ENCODE results near the gene SORCS1.

Gene SORCS1

DNA sequence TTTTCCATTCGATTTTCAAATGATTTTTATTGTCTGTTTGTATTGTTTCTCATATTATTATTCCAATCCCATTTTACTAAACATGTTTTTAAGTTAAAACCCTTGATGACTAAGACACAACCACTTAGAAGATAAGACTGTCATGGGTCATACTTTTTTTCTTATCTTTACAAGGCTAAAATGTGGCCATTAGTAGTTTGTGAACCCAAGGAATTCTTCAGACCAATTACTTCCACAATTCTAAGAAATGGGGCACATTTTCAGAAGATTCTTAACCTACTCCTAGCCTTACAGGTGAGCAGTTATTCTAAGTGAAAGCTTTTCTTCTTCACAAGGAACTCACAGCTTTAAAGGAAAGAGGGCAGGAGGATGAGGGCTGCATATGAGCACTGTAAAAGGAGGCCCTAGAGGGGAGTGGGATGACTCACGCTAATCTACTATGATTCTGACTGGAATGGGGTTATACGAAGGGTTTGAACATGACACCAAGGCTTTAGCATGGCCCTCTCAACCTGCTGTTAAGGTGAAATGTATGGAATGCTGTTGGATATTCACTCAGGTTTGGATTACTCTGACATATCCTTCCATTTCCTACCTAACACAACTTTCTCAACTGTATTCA is 81.0 kb downstream of the SORCS1 start:
- H3K9me3 Mint-ChIP-seq, result no peaks in the 10 kb centered on the region
- no peak overlapping the region for H3K27ac Mint-ChIP-seq
- H3K4me1 Mint-ChIP-seq, result no peaks in the 10 kb centered on the region

DNA sequence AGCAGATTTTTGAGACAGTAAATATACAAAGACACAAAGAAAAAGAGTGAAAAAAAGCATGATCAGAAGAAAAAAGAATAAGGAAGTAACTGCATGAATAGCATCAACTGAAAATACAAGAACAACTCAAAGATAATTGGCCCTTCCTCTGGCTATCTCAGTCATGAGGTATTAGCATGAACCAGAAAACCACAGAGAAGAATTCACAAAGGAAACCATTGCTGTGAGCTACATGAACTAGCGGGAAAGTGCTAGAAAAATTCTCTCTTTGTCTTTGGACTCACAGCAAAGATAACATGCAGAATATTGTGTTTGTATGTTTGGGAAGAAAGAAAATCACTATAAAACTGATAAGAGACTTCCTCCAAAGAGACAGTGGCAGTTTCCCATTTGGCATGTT is 82.9 kb downstream of the SORCS1 start:
- ATAC-seq, result no peak
- no peaks in the 10 kb centered on the region for H3K4me1 Mint-ChIP-seq
- no peak overlapping the region for H3K27ac Mint-ChIP-seq
- H3K36me3 Mint-ChIP-seq, result no peaks in the 10 kb centered on the region
- H3K9me3 Mint-ChIP-seq, result no peaks in the 10 kb centered on the region
- peaks cover 6% of the 10 kb centered on the region for H3K27me3 Mint-ChIP-seq
- no peak overlapping the region for H3K4me3 Mint-ChIP-seq

More for the DNA sequence above, 81.0 kb downstream of the SORCS1 start:
- no peaks in the 10 kb centered on the region for H3K27me3 Mint-ChIP-seq
- H3K4me3 Mint-ChIP-seq, result no peak overlapping the region
- ATAC-seq, result no peak
- no peaks in the 10 kb centered on the region for H3K36me3 Mint-ChIP-seq

- peaks cover 6% of the 10 kb centered on the region for H3K27me3 Mint-ChIP-seq
- no peak for ATAC-seq
- peaks cover 4% of the 10 kb centered on the region for H3K9me3 Mint-ChIP-seq
- H3K27ac Mint-ChIP-seq, result no peak overlapping the region
- H3K4me3 Mint-ChIP-seq, result no peak overlapping the region
- no peaks in the 10 kb centered on the region for H3K36me3 Mint-ChIP-seq
- H3K4me1 Mint-ChIP-seq, result no peaks in the 10 kb centered on the region
Measured at GRCh38 chr10:107075117-107075516, 89.4 kb downstream of the SORCS1 start.

- no peak for ATAC-seq
- H3K27ac Mint-ChIP-seq, result no peak overlapping the region
- H3K36me3 Mint-ChIP-seq, result no peaks in the 10 kb centered on the region
- peaks cover 4% of the 10 kb centered on the region for H3K9me3 Mint-ChIP-seq
- no peaks in the 10 kb centered on the region for H3K4me1 Mint-ChIP-seq
- H3K4me3 Mint-ChIP-seq, result no peak overlapping the region
- H3K27me3 Mint-ChIP-seq, result peaks cover 6% of the 10 kb centered on the region
Measured at GRCh38 chr10:107072786-107073185, 91.7 kb downstream of the SORCS1 start.

DNA sequence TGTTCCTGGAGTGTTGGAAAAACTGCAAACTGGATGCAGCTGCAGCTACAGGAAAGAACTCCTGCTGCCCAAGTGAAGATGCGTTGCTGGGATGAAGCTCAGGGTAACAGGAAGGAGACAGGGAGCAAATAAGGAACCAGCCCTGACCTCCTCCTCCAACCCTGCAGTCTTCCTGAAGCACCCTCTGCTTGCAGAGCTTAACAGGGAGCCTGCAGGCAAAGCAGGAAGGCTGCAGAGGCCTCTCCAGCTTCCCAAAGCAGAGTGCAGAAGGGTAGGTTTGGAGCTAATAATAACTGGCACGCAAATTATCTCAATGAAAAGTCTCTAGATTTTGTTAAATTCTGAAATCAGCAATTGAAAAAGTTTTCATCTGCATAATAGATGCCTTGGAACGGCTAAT is 92.5 kb downstream of the SORCS1 start:
- Mint-ChIP-seq H3K4me3 (no peak overlapping the region), H3K27me3 (no peaks in the 10 kb centered on the region), H3K27ac (no peak overlapping the region), H3K36me3 (no peaks in the 10 kb centered on the region), H3K4me1 (no peaks in the 10 kb centered on the region), H3K9me3 (peaks cover 4% of the 10 kb centered on the region)
- ATAC-seq, result no peak

DNA sequence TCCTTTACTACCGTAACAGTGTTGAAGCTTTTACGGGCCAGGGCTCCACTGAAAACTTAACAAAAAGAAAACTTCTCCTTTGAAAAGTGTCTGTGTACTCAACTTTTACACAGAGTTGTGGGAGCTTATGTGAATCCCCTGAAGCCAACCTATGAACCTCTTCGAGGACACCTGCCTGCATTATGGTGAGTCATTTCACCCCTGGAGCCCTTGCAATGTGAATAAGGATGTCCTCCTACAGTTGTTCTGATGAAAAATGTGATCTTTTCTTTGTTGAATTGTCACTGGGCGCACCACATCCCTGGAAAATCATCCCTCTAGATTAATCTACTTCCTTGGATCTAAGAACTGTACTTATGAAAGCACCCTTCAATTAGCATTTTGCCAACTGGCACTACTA is 93.2 kb downstream of the SORCS1 start:
- no peaks in the 10 kb centered on the region for H3K36me3 Mint-ChIP-seq
- no peaks in the 10 kb centered on the region for H3K27me3 Mint-ChIP-seq
- peaks cover 4% of the 10 kb centered on the region for H3K9me3 Mint-ChIP-seq
- ATAC-seq, result no peak
- H3K27ac Mint-ChIP-seq, result no peak overlapping the region
- no peak overlapping the region for H3K4me3 Mint-ChIP-seq
- no peaks in the 10 kb centered on the region for H3K4me1 Mint-ChIP-seq

- H3K27ac Mint-ChIP-seq, result no peak overlapping the region
- no peak for ATAC-seq
- H3K4me3 Mint-ChIP-seq, result no peak overlapping the region
- no peaks in the 10 kb centered on the region for H3K27me3 Mint-ChIP-seq
- no peaks in the 10 kb centered on the region for H3K36me3 Mint-ChIP-seq
- no peaks in the 10 kb centered on the region for H3K4me1 Mint-ChIP-seq
- no peaks in the 10 kb centered on the region for H3K9me3 Mint-ChIP-seq
Measured at GRCh38 chr10:107067843-107068242, 96.7 kb downstream of the SORCS1 start.

- Mint-ChIP-seq H3K36me3 (no peaks in the 10 kb centered on the region), H3K4me3 (no peak overlapping the region), H3K9me3 (no peaks in the 10 kb centered on the region), H3K27ac (no peak overlapping the region), H3K27me3 (no peaks in the 10 kb centered on the region), H3K4me1 (no peaks in the 10 kb centered on the region)
- no peak for ATAC-seq
Measured at GRCh38 chr10:107064075-107064474, 100.4 kb downstream of the SORCS1 start.

- no peak overlapping the region for H3K27ac Mint-ChIP-seq
- no peak for ATAC-seq
- H3K4me1 Mint-ChIP-seq, result no peaks in the 10 kb centered on the region
- H3K27me3 Mint-ChIP-seq, result no peaks in the 10 kb centered on the region
- no peaks in the 10 kb centered on the region for H3K9me3 Mint-ChIP-seq
- H3K36me3 Mint-ChIP-seq, result no peaks in the 10 kb centered on the region
- H3K4me3 Mint-ChIP-seq, result no peak overlapping the region
Measured at GRCh38 chr10:107059872-107060271, 104.6 kb downstream of the SORCS1 start.

DNA sequence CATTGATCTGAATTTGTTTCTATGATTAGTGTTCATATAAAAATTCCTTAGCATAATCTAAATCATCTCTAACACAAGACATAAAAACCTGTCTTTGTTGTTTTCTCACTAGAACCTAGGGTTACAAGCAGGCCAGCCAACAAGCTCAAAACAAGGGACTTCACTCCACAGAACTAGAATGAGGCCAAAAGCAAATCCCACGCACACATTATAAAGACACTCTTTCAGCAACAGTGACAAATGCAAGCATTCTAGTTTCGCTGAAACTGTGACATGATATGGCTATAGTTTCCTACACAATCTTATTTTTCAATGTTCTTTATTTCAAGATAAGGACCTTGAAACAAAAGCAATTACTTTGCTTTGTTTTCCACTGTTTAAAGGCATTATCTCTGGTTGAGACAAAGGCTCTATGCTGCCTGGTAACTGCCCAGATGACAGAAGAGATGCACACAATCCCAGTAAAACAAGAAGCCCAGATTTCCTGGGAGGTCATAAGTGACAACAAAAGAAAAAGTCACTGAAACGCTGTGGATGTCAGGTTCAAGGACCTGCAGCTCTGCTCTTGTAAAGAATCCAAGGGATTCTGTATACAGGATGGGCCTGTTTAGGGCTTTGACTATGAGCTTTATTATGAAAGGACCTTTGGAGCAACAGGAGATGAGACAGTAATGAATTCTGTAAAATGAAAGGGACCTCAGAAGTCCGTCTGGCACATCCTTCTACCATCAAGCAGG is 105.3 kb downstream of the SORCS1 start:
- no peaks in the 10 kb centered on the region for H3K36me3 Mint-ChIP-seq
- no peaks in the 10 kb centered on the region for H3K9me3 Mint-ChIP-seq
- no peaks in the 10 kb centered on the region for H3K4me1 Mint-ChIP-seq
- ATAC-seq, result no peak
- H3K27ac Mint-ChIP-seq, result no peak overlapping the region
- H3K4me3 Mint-ChIP-seq, result no peak overlapping the region
- no peaks in the 10 kb centered on the region for H3K27me3 Mint-ChIP-seq

- H3K9me3 Mint-ChIP-seq, result no peaks in the 10 kb centered on the region
Measured at GRCh38 chr10:107058331-107058730, 106.2 kb downstream of the SORCS1 start.

DNA sequence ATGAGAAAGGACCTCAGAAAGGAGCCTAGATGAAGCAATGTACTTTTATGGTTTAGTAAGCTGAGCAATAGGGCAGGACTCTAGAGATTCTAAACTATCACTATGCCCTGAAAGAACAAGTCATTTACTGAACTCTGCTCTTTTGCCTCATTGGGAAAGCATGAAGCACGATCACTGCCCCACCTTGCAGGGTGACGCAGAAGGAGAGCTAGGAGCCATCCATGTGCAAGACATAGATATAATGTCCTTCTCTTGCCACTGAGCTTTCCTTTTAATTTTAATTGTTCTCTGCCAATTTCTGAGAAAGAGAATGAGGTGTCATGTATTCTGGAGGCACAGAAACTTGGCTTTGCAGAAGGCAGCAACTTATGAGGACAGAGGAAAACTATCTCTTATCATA is 108.3 kb downstream of the SORCS1 start:
- Mint-ChIP-seq H3K27ac (no peak overlapping the region), H3K36me3 (no peaks in the 10 kb centered on the region), H3K9me3 (no peaks in the 10 kb centered on the region), H3K4me3 (no peak overlapping the region), H3K4me1 (no peaks in the 10 kb centered on the region), H3K27me3 (no peaks in the 10 kb centered on the region)
- ATAC-seq, result no peak

More at GRCh38 chr10:107058331-107058730, 106.2 kb downstream of the SORCS1 start:
- no peaks in the 10 kb centered on the region for H3K4me1 Mint-ChIP-seq
- H3K36me3 Mint-ChIP-seq, result no peaks in the 10 kb centered on the region
- no peak overlapping the region for H3K27ac Mint-ChIP-seq
- no peak overlapping the region for H3K4me3 Mint-ChIP-seq
- no peak for ATAC-seq
- H3K27me3 Mint-ChIP-seq, result no peaks in the 10 kb centered on the region

DNA sequence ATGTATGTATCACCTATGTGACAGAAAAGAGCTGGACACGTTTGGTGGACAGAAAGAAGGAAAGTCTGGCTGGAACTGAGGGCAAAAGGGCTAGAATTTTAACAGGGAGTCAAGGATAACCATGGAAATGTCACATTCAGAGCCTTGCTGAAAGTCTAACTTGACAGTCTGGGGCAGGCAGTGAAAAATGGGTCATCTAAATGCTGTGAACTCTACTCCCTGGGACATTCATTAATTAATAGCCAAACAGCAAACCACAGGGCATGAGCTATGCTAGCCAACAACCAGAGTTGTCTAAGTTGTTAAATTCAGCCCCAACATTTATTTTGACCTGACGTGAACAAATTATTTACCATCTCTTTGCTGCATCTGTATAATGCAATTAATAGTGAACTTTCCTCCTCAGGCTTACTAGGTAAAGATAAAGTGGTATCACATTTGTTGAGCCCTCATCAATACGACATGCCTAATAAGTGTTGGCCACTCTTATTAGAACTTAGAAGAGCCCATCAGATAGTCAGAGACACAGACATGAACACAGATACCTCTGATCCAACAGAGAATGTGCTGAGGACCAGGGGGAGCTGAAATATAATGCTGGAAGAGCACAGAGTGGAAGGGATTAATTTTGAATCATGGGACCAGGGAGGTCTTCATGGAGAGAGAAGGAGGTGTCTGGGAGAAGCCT is 109.9 kb downstream of the SORCS1 start:
- Mint-ChIP-seq H3K36me3 (no peaks in the 10 kb centered on the region), H3K27me3 (no peaks in the 10 kb centered on the region), H3K4me1 (no peaks in the 10 kb centered on the region), H3K27ac (no peak overlapping the region), H3K9me3 (no peaks in the 10 kb centered on the region), H3K4me3 (no peak overlapping the region)
- ATAC-seq, result no peak

DNA sequence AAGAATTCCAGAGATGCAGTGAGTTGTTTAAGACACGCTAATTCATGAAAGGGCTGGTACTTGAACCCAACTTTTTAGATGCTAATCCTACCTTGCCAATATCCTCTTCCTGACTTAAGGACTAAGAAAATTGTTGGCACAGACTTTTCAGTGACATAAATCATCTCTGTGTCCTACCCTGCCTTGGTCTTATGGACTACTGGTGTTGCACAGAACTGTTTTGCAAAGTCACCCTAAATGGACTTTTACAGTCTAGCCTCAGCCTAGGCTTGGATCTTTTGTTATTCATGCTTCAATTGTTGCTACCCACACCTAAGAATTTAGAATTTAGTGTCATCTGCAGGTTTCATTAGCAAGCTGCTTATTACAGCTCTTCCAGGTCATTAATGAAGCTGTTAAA is 112.7 kb downstream of the SORCS1 start:
- no peak for ATAC-seq
- H3K27ac Mint-ChIP-seq, result no peak overlapping the region
- H3K9me3 Mint-ChIP-seq, result peaks cover 6% of the 10 kb centered on the region
- H3K4me3 Mint-ChIP-seq, result no peak overlapping the region
- H3K27me3 Mint-ChIP-seq, result no peaks in the 10 kb centered on the region
- H3K4me1 Mint-ChIP-seq, result no peaks in the 10 kb centered on the region
- no peaks in the 10 kb centered on the region for H3K36me3 Mint-ChIP-seq

DNA sequence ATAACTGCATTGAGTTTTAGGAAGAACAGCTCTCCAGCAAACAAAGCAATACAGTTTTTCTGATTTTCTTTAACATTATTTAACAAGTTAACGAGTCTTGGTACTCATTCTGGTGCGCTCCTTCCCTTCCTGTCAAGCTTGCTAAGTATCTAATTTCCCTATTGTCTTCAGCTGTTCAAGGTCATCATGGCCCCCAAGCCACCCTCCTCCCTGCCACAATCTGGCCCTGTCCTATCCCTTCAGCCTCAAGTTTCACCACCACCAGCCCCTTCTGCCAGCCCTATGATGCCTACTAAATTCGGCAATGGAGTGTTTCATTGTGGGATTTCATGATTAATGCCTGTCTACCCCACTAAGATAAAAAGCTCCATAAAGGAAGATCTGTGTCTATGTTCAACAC is 121.0 kb downstream of the SORCS1 start:
- Mint-ChIP-seq H3K36me3 (no peaks in the 10 kb centered on the region), H3K27ac (no peak overlapping the region), H3K27me3 (no peaks in the 10 kb centered on the region), H3K4me1 (no peaks in the 10 kb centered on the region), H3K4me3 (no peak overlapping the region), H3K9me3 (peaks cover 2% of the 10 kb centered on the region)
- ATAC-seq, result no peak

All from stimulated activated memory B cell treated with anti-CD40 and anti-IgM and Interleukin-4, amounts not matched to agents 10 μg/mL and 1 μg/mL and 100 μg/mL, for 72 hours (primary cell).